SU-DHL-6 (cell line): ENCODE measurements around the gene LCOR.

Experiments
- H2AFZ ChIP-seq: fragments of 200-600 bp; sonication (generic); 2 replicates; pipeline ENCODE4 v1.6.1; 2014; ENCODE audit warnings: low read depth, mild to moderate bottlenecking, moderate library complexity, mixed read lengths, antibody characterized with exemption, low read length; ENCODE audit not compliant: severe bottlenecking
- H3F3A ChIP-seq: fragments of 200-600 bp; shearing (Covaris generic); 2 replicates; pipeline ENCODE4 v1.6.0; 2016; ENCODE audit warnings: antibody characterized with exemption, mild to moderate bottlenecking; ENCODE audit not compliant: insufficient read depth
- H3K27ac ChIP-seq: fragments of 200-600 bp; sonication (generic); 2 replicates; pipeline ENCODE4 v1.5.1; 2016; ENCODE audit warnings: low read depth, mild to moderate bottlenecking, low read length, moderate library complexity, mixed read lengths
- H3K27me3 ChIP-seq: fragments of 200-600 bp; sonication (generic), shearing (Covaris generic); 2 replicates; pipeline ENCODE4 v1.6.0; 2014; ENCODE audit warnings: mild to moderate bottlenecking, low read length
- H3K36me3 ChIP-seq: fragments of 200-600 bp; sonication (generic); 2 replicates; pipeline ENCODE4 v1.6.1; 2014; ENCODE audit warnings: mild to moderate bottlenecking, low read length, mixed read lengths
- H3K4me2 ChIP-seq: fragments of 300-600, 200-600 bp; shearing (Covaris generic), sonication (generic); 2 replicates; pipeline ENCODE4 v1.6.0; 2014; ENCODE audit warnings: low read length, low read depth, mild to moderate bottlenecking; ENCODE audit not compliant: poor library complexity, severe bottlenecking
- H3K4me3 ChIP-seq: fragments of 200-600 bp; sonication (generic); 2 replicates; pipeline ENCODE4 v1.5.1; 2014; ENCODE audit warnings: antibody characterized with exemption, low read length, mild to moderate bottlenecking, mixed read lengths; ENCODE audit not compliant: insufficient read depth, poor library complexity, severe bottlenecking
- H3K79me2 ChIP-seq: fragments of 200-600 bp; sonication (generic); 2 replicates; pipeline ENCODE4 v1.6.1; 2014; ENCODE audit warnings: mild to moderate bottlenecking, low read length, moderate library complexity; ENCODE audit not compliant: insufficient read depth
- H3K9ac ChIP-seq: fragments of 200-600 bp; sonication (generic); 2 replicates; pipeline ENCODE4 v1.7.0; 2014; ENCODE audit warnings: mild to moderate bottlenecking, low read length
- H3K9me2 ChIP-seq: fragments of 200-600 bp; sonication (generic); replicated peaks from 2 replicates; pipeline ENCODE4 v1.6.1; 2014; ENCODE audit warnings: low read length; ENCODE audit not compliant: insufficient read depth
- H3K9me3 ChIP-seq: fragments of 200-600 bp; sonication (generic); 2 replicates; pipeline ENCODE4 v1.6.1; 2014; ENCODE audit warnings: low read length, mixed read lengths; ENCODE audit not compliant: insufficient read depth
- H4K20me1 ChIP-seq: fragments of 200-600 bp; sonication (generic); 2 replicates; pipeline ENCODE4 v1.6.1; 2014; ENCODE audit warnings: low read depth, mild to moderate bottlenecking, antibody characterized with exemption, low read length, moderate library complexity, mixed read lengths
- CTCF ChIP-seq: fragments of 200-600 bp; sonication (generic); IDR thresholded peaks from one replicate; pipeline ENCODE4 v1.5.1; 2017; ENCODE audit warnings: antibody characterized with exemption, mild to moderate bottlenecking, low read length, moderate library complexity; ENCODE audit not compliant: insufficient read depth, poor library complexity, severe bottlenecking
- EZH2phosphoT487 ChIP-seq: fragments of 200-600 bp; sonication (generic), shearing (Covaris generic); conservative IDR thresholded peaks from 2 replicates; pipeline ENCODE4 v1.6.1; 2018; ENCODE audit warnings: mild to moderate bottlenecking, antibody characterized with exemption, low read length, moderate library complexity, mixed read lengths

LCOR gene

GRCh38 chr10:96906864-96907263 is 74.8 kb downstream of the LCOR start:
- Histone ChIP-seq H3K9me2 (no peaks in the 10 kb centered on the region), H3K9ac (no peak overlapping the region), H3F3A (peaks cover 16% of the 10 kb centered on the region), H3K27me3 (no peaks in the 10 kb centered on the region), H3K79me2 (peaks cover 75% of the 10 kb centered on the region), H3K36me3 (0 out of 2 replicates have a peak, but pooled peaks cover 3% of the 10 kb centered on the region), H2AFZ (no peak overlapping the region), H4K20me1 (peaks cover 13% of the 10 kb centered on the region; the same call in 1 of the 2 replicates), H3K9me3 (no peaks in the 10 kb centered on the region), H3K27ac (no peak overlapping the region), H3K4me3 (no peak overlapping the region), H3K4me2 (no peak overlapping the region)
- TF ChIP-seq CTCF (no peak), EZH2phosphoT487 (no peak)

GRCh38 chr10:96910488-96911395 is 78.6 kb downstream of the LCOR start:
- Histone ChIP-seq H3K9me3 (no peaks in the 10 kb centered on the region), H3K36me3 (0 out of 2 replicates have a peak, but pooled peaks cover 3% of the 10 kb centered on the region), H3K79me2 (peaks cover 40% of the 10 kb centered on the region), H3F3A (peaks cover 16% of the 10 kb centered on the region; the same call in 1 of the 2 replicates), H3K4me2 (no peak overlapping the region), H3K27ac (no peak overlapping the region), H3K4me3 (no peak overlapping the region), H4K20me1 (0 out of 2 replicates have a peak, but pooled peaks cover 5% of the 10 kb centered on the region), H2AFZ (no peak overlapping the region), H3K27me3 (no peaks in the 10 kb centered on the region), H3K9ac (no peak overlapping the region), H3K9me2 (no peaks in the 10 kb centered on the region)
- no peak for TF ChIP-seq EZH2phosphoT487
- peak; percentile 68 for TF ChIP-seq CTCF

GRCh38 chr10:96912405-96912804 is 80.3 kb downstream of the LCOR start:
- Histone ChIP-seq H3K9me2 (no peaks in the 10 kb centered on the region), H2AFZ (no peak overlapping the region), H3K27me3 (no peaks in the 10 kb centered on the region), H3K9ac (no peak overlapping the region), H3K36me3 (0 out of 2 replicates have a peak, but pooled peaks cover 6% of the 10 kb centered on the region), H3F3A (peaks cover 4% of the 10 kb centered on the region; the same call in 1 of the 2 replicates), H3K79me2 (peaks cover 23% of the 10 kb centered on the region), H3K9me3 (no peaks in the 10 kb centered on the region), H3K27ac (no peak overlapping the region), H3K4me2 (no peak overlapping the region), H3K4me3 (no peak overlapping the region), H4K20me1 (no peaks in the 10 kb centered on the region)
- TF ChIP-seq EZH2phosphoT487 (no peak), CTCF (no peak)
